Measurements from ENCODE around the gene CNDP2.

DNA sequence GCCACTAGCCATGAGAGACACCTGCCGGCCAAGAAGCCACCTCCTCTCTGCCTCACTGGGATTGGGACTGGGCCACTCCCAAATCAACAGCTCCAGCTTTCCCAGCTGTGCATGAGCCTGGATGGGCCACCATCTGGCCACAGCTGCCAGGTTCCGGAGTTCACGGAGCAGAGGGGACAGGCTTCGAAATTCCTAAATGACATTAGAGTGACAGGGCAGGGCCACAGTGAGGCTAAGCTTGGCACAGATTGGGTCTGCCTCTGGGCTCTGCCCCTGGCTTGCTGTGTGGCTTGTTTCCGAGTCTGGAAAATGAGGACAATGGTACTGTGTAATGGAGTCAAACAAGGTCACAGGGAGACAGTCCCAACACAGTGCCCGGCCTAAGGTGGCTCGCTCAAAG lies 45.5 kb upstream of the CNDP2 start:
- TF ChIP-seq POLR2A (IDR thresholded peaks at IDR 0.05) (no peak), POLR2AphosphoS5 (IDR thresholded peaks at IDR 0.05) (no peak)
- TF ChIP-seq, protein P1, sequence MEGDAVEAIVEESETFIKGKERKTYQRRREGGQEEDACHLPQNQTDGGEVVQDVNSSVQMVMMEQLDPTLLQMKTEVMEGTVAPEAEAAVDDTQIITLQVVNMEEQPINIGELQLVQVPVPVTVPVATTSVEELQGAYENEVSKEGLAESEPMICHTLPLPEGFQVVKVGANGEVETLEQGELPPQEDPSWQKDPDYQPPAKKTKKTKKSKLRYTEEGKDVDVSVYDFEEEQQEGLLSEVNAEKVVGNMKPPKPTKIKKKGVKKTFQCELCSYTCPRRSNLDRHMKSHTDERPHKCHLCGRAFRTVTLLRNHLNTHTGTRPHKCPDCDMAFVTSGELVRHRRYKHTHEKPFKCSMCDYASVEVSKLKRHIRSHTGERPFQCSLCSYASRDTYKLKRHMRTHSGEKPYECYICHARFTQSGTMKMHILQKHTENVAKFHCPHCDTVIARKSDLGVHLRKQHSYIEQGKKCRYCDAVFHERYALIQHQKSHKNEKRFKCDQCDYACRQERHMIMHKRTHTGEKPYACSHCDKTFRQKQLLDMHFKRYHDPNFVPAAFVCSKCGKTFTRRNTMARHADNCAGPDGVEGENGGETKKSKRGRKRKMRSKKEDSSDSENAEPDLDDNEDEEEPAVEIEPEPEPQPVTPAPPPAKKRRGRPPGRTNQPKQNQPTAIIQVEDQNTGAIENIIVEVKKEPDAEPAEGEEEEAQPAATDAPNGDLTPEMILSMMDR (IDR thresholded peaks at IDR 0.05) = no peak
